ENCODE data around the gene ELOB. TPM values are rescaled to one million over a fixed set of nuclear protein-coding genes. Genes with fewer than 3 reads are reported as not detected.

The ELOB gene
- polyA plus RNA-seq, 3 donors from 2014 or later = 252 to 523 (median 328) TPM

DNA sequence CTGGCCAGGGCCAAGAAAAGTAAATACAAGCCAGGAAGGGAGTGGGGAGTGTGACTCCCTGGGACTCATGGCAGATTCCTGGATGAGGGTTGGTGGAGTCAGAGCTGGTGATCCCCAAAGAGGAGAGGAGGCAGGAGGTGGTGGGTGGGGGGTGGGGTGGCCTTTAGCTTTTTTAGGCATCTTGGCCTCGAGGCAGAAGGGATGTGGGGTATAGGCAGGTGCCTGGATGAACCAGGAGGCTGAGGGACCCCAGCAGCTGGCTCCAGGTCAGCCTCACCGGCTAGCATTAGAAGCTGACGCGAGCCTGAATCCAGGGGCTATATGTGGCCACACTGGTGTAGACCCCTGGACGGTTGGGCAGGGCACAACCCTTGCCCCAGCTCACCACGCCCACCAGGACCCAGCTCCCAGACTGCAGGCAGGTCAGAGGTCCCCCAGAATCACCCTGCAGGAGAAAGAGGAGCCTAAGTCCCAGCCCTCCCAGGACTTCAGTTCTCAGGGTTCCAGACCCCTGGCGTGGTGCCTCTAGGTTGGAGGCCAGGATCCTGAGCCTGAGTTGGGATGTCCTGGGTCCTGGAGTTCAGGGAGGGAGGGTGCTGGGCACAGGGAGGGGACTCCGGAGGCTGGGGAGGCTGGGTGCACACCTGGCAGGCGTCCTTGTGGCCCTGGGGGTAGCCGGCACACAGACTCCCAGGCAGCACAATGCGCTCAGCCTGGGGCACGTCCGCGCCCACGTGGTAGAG is 7.4 kb upstream of the ELOB start:
- H3K4me1 Mint-ChIP-seq = peaks cover 15 to 25% of the 10 kb centered on the region in 2 donors
- H3K4me3 Mint-ChIP-seq = peak overlapping the region; percentile 76 to 80 (median 78)
- H3K9me3 Mint-ChIP-seq = no peaks in the 10 kb centered on the region
- H3K27ac Mint-ChIP-seq = no peak overlapping the region
- peaks cover 0 to 4% (median 4%) of the 10 kb centered on the region in 3 donors for H3K27me3 Mint-ChIP-seq (ENCODE audit: low read depth in 3 of 3)
- no peaks in the 10 kb centered on the region for H3K36me3 Mint-ChIP-seq
- DNase-seq = no peak

DNA sequence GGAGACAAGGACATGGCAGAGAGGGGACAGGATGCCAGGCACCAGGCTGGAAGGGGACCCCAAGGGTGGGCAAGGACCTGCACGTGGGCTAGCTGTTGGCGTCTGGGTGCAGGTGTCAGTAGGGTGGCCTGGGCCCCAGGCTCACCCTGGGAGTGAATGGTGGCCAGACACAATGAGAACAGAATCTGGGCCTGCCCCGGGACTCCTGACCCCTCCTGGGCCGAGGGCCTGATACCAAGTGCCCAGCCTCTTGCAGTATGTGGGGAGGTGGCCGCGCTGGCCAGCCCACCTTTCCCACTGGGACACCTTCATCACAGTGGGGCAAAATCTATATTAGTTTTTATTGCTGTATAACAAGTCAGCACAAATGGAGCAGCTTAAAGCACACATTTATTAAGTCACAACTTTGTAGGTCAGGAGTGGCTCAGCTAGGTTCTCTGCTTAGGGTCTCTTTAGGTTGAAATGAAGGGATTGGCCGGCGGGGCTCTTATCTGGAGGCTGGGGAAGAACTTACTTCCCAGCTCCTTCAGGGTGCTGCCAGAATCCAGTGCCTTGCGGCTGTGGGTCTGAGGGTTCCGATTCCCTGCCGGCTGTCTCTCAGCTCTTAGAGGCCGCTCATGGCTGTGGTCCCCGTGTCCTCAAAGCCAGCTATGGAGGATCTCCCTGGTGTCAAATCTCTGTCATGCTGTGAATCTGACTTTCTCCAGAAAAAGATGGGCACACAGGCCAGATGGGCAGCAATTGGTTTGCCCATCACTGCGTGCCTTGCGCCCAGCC is 6.7 kb upstream of the ELOB start:
- H3K9me3 Mint-ChIP-seq = no peaks in the 10 kb centered on the region
- no peak overlapping the region for H3K27ac Mint-ChIP-seq
- no peak for DNase-seq
- H3K4me1 Mint-ChIP-seq = peaks cover 17 to 28% of the 10 kb centered on the region in 2 donors
- no peaks in the 10 kb centered on the region for H3K36me3 Mint-ChIP-seq
- peaks cover 0 to 4% (median 2%) of the 10 kb centered on the region in 3 donors for H3K27me3 Mint-ChIP-seq (ENCODE audit: low read depth in 3 of 3)
- no peak overlapping the region for H3K4me3 Mint-ChIP-seq

DNA sequence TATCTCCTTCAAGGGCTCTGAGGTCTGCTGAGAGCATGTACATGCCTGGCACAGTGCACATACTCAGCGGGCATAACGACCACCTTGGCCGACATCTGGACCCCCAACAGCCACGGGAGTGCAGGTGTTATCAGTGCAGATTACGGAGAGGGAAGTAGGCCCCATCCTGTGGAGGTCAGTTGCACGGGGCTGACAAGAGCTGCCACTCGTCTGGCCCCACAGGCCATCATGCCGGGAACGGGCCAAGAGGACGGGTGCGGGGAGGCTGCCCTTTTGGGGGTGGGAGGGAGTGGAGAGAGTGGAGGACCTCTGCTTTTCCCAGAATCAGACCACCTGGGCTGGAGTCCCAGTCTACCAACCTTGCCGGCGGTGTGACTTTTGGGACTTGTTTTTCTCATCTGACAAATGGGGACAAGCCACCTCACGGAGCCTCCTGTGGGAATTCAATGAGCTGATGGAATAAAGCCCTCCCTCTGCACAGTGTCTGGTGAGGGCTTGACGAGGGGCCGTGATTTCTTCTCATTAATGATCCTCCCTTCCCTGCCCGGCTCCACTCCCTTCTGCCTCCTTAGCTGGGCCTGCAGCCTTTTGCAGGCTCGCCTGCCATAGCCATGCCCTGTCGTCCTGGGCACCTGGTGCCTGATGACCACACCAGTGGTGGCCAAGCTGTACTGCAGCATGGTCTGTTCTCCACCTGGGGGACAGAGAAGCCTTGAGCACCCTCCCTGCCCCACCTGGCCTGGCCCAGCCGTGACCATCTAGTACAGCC is 5.7 kb upstream of the ELOB start:
- H3K4me1 Mint-ChIP-seq = peaks cover 27 to 34% of the 10 kb centered on the region in 2 donors
- no peaks in the 10 kb centered on the region for H3K36me3 Mint-ChIP-seq
- H3K27me3 Mint-ChIP-seq (ENCODE audit: low read depth in 3 of 3) = peaks cover 3 to 8% (median 7%) of the 10 kb centered on the region in 3 donors
- H3K9me3 Mint-ChIP-seq = no peaks in the 10 kb centered on the region
- no peak for DNase-seq
- peak overlapping the region in 1 of 5 donors; percentile 36 for H3K4me3 Mint-ChIP-seq
- H3K27ac Mint-ChIP-seq = no peak overlapping the region

DNA sequence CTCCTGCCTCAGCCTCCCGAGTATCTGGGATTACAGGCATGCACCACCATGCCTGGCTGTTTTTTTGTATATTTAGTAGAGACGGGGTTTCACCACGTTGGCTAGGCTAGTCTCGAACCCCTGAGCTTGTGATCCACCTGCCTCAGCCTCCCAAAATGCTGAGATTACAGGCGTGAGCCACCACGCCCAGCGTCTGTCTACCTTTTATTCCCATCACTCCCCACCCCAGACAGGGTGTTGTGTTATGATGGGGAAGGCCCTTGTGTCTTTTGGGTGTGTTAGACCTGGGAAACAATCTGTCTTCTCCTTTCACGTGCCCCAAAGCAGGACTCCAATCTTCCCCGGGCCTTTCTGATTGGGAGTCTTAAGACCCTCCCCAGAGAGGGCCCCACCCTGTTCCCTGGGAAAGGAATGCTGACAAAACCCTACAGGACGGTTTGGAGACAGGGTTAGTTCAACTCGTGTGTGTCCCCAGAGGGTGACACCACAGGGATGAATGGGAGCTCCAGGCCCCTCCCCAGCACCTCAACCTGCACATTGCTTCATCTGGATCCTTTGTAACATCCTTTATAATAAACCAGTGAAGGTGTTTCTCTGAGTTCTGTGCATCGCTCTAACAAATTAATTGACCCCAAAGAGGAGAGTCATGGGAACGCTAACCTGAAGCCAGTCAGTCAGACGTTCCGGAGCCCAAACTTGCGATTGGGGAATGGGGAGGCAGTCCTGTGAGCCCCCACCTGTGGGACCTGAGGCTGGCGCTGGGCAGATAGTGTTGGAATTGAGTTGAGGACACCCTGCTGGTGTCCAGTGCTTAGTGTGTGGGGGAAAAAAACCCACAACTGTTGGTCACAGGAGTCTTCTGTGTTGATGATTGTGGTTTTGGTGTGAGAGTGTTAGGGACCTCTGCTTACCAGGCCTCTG is 3.2 kb upstream of the ELOB start:
- no peaks in the 10 kb centered on the region for H3K9me3 Mint-ChIP-seq
- no peaks in the 10 kb centered on the region for H3K36me3 Mint-ChIP-seq
- H3K4me1 Mint-ChIP-seq = peaks cover 36 to 42% of the 10 kb centered on the region in 2 donors
- H3K27ac Mint-ChIP-seq = peak overlapping the region; percentile 40 to 95 (median 77)
- no peak for DNase-seq
- peaks cover 13 to 18% (median 13%) of the 10 kb centered on the region in 3 donors for H3K27me3 Mint-ChIP-seq (ENCODE audit: low read depth in 3 of 3)
- peak overlapping the region; percentile 13 to 68 (median 33) for H3K4me3 Mint-ChIP-seq

DNA sequence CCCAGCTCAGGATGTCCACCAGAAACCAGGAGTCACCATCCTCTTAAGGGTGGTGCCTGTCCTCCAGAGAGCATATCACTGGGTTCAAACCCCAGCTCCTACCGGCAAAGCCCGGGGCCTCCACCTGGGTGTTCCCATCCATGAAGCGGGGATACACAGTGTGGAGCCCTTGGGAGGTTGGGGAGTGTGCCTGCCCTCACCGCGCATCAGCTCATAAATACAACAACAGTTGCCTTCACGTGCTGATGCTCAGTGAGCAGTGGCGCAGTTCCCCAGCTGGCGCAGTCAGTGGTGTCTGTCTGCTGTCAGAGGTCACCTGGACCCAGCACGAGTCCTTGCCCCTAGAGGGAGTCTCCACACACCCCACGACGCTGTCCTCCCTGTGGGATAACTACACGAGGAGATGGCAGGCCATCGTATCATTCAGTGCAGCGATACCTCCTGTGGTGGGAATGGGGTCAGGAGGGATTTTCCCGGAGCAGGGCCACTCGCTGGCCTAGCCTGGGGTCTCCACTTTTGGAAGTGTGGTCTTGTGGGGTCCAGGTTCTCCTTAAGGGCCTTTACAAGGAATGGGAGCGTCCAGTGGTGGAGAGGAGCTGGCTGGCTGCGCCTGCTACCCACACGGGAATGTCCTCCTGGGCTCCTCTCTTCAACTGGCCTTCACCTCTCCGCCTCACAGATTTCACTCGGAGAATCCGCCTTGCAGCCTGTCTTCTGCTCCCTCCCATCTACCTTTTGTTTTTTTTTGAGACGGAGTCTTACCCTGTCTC is 2.3 kb upstream of the ELOB start:
- Mint-ChIP-seq H3K36me3 (no peaks in the 10 kb centered on the region), H3K9me3 (no peaks in the 10 kb centered on the region), H3K4me3 (peak overlapping the region in 4 of 5 donors; percentile 26 to 96 (median 96)), H3K27me3 (ENCODE audit: low read depth in 3 of 3) (peaks cover 11 to 18% (median 13%) of the 10 kb centered on the region in 3 donors), H3K4me1 (peaks cover 38 to 41% of the 10 kb centered on the region in 2 donors), H3K27ac (peak overlapping the region; percentile 57 to 98 (median 96))
- DNase-seq = no peak

DNA sequence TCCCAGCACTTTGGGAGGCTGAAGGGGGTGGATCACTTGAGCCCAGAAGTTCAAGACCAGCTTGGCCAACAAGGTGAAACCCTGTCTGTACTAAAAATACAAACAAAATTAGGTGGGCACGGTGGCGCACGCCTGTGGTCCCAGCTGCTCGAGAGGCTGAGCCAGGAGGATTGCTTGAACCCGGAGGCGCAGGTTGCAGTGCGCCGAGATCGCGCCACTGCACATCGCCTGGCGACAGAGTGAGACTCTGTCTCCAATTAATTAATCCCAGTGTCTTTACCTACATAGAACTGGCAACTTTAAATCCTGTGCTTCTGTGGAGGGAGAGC is 1.5 kb upstream of the ELOB start:
- Mint-ChIP-seq H3K4me3 (peak overlapping the region; percentile 92 to 96 (median 95)), H3K27ac (peak overlapping the region; percentile 95 to 98 (median 98)), H3K9me3 (no peaks in the 10 kb centered on the region), H3K4me1 (peaks cover 38 to 41% of the 10 kb centered on the region in 2 donors), H3K27me3 (ENCODE audit: low read depth in 3 of 3) (peaks cover 11 to 18% (median 13%) of the 10 kb centered on the region in 3 donors), H3K36me3 (no peaks in the 10 kb centered on the region)
- no peak for DNase-seq

DNA sequence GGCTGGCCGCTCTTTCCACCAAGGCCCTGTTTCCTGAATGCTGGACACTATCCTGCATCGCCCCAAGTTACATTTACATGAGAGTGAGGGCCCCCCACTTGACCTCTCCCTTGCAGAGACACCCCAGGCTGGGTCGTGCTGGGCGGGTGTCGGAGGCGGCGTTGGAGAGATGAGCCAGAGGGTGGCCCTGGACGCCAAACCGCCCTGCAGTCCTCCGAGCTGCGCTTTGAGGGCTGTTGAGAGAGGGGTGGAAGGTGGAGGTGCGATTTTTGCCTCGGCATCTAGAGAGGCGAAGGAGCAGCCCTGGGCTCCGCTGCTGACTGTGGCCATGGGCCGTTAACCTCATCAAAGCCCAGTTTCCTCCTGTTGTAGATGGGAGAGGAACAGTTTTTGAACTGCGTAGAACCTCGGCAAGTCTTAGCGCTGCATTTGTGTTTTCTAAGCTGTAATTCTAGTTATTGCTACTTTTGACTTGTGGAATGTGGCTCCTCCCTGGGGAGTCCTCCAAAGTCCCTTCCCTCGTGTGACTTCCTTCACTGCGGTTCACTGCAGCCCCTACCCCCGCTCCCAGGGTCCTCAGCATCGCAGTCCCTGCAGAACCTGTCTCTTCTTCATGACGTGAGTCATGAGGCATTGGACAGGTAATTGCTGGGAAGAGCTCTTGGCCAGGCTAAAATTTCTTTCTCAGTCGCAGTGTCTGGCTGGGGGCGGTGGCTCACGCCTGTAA is 986 bp upstream of the ELOB start:
- Mint-ChIP-seq H3K27ac (peak overlapping the region; percentile 95 to 98 (median 98)), H3K4me1 (peaks cover 40 to 41% of the 10 kb centered on the region in 2 donors), H3K27me3 (ENCODE audit: low read depth in 3 of 3) (peaks cover 11 to 18% (median 13%) of the 10 kb centered on the region in 3 donors), H3K36me3 (no peaks in the 10 kb centered on the region), H3K9me3 (no peaks in the 10 kb centered on the region), H3K4me3 (peak overlapping the region; percentile 92 to 96 (median 95))
- DNase-seq = peak; percentile 54 to 63 (median 61)

DNA sequence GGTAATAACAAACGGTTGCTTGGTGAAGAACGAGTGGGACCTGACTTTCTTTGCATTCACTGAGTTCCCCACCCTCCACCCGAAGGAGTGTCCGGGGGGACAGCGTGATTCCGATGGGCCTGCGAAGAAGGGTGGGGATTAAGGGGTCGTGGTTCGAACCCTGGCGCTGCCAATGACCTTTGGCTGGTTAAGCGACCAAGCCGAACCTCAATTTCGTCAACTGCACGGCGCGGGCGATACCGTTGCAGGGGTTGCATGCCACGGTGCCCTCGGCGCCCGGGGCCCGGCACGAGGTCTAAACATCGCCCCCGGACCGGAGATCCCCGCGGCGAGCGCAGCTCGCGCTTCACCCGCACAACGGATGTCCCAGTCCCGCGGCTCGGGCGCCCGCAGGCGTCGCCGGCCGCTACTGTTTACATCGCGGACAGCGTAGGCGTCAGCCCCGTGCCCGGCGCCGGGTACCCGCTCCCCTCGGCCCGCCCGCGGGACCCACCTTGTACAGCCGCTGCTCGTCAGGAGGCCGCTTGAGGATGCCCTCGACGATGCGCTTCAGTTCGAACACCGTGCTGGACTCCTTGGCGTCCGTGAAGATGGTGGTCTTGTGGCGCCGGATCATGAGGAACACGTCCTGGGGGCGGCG is 460 bp downstream of the ELOB start:
- peak; percentile 60 to 65 (median 63) for DNase-seq
- H3K9me3 Mint-ChIP-seq = no peaks in the 10 kb centered on the region
- peaks cover 11 to 18% (median 15%) of the 10 kb centered on the region in 3 donors for H3K27me3 Mint-ChIP-seq (ENCODE audit: low read depth in 3 of 3)
- H3K4me1 Mint-ChIP-seq = peaks cover 43 to 54% of the 10 kb centered on the region in 2 donors
- H3K4me3 Mint-ChIP-seq = peak overlapping the region; percentile 88 to 93 (median 92)
- H3K27ac Mint-ChIP-seq = peak overlapping the region; percentile 87 to 96 (median 94)
- H3K36me3 Mint-ChIP-seq = peaks cover 3 to 9% (median 4%) of the 10 kb centered on the region in 3 donors

DNA sequence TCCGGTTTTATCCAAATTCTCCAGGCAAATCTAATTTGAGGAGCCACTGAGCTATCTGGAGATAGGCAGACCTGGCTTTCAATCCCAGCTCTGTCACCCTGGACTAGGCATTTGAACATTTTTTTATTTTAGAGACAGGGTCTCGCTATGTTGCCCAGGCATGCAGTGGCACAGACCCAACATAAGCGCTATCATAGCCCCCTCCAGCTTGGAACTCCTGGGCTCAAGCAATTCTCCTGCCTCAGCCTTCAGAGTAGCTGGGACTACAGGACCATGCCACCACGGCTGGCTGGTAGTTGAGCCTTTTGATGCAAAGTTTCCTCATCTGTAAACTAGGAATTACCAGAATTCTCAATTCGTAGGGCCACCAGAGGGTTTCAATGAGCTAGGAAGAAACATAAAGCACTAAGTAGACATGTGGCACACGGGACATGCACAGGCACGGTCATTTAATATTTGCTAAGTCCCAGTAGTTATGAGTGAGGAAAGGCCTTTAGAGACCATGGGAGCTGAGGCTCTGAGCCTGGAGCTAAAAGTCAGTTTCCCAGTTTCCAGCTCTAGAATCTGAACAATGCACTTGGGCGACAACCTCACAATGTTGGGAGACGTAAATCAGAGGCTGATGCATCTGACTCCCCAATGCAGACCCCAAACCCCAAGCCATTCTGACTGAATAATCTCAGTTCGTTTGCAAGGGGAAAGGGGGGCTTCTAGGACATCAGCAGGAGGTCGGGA is 1.1 kb downstream of the ELOB start:
- no peak for DNase-seq
- peak overlapping the region; percentile 87 to 96 (median 94) for H3K27ac Mint-ChIP-seq
- peaks cover 3 to 13% (median 4%) of the 10 kb centered on the region in 3 donors for H3K36me3 Mint-ChIP-seq
- H3K9me3 Mint-ChIP-seq = no peaks in the 10 kb centered on the region
- peaks cover 11 to 19% (median 18%) of the 10 kb centered on the region in 3 donors for H3K27me3 Mint-ChIP-seq (ENCODE audit: low read depth in 3 of 3)
- H3K4me1 Mint-ChIP-seq = peaks cover 44 to 61% of the 10 kb centered on the region in 2 donors
- peak overlapping the region; percentile 88 to 93 (median 92) for H3K4me3 Mint-ChIP-seq

DNA sequence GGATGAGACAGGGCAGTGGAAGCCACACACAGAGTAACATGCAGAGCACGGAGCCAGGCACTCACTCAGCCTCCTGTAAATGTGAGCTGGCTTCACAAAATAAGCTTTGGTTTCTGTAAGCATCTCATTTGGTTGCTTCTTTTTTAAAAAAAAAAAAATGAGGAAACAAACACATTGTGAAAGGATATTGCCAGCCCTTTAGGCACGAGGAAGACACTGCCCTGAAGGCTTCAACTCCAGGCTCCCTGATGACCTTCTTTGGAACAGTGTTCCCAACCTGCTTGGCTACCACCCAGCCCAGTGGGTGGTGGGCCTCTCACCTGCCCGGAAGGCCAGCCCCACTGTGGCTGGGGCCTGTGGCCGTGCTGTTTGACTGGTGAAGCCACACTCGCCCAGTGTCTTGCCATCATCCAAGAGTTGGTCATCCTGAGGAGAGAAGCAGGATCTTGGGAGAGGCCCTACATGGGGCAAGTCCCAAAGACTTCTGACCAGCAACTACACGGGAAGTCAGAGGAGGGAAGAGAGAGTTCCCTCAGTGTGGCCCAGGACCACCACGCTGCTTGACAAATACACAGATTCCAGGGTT is 1.9 kb downstream of the ELOB start:
- Mint-ChIP-seq H3K36me3 (peaks cover 3 to 19% (median 4%) of the 10 kb centered on the region in 3 donors), H3K4me1 (peaks cover 38 to 57% of the 10 kb centered on the region in 2 donors), H3K4me3 (peak overlapping the region; percentile 44 to 93 (median 88)), H3K27me3 (ENCODE audit: low read depth in 3 of 3) (peaks cover 11 to 23% (median 18%) of the 10 kb centered on the region in 3 donors), H3K9me3 (no peaks in the 10 kb centered on the region), H3K27ac (peak overlapping the region; percentile 16 to 96 (median 59))
- DNase-seq = no peak
